HG03060 (cell line): ENCODE measurements around the gene GSG1L.
"Not testable (repeated sequence)": the region's sequence is repeated elsewhere in the genome, so short reads cannot be mapped to it uniquely, and the experiment has no call there.

ENCODE experiments used
- ATAC-seq: cut with Tn5 transposase; IDR thresholded peaks from one replicate; pipeline ENCODE4 v1.9.1; 2021; ENCODE audit warnings: low read depth, moderate number of reproducible peaks; ENCODE audit not compliant: unreplicated experiment

GSG1L gene

GRCh38 chr16:27985981-27986380 is 77.5 kb downstream of the GSG1L start:
- ATAC-seq: no peak

- ATAC-seq: no peak
Observed at GRCh38 chr16:27984121-27984520, 79.4 kb downstream of the GSG1L start.

GRCh38 chr16:27983244-27983643 is 80.3 kb downstream of the GSG1L start:
- no peak for ATAC-seq

- ATAC-seq: no peak
Observed at GRCh38 chr16:27982184-27982583, 81.3 kb downstream of the GSG1L start.

- no peak for ATAC-seq
Observed at GRCh38 chr16:27980919-27981700, 82.4 kb downstream of the GSG1L start.

GRCh38 chr16:27980076-27980775 is 83.3 kb downstream of the GSG1L start:
- ATAC-seq: no peak

GRCh38 chr16:27979668-27980067 is 83.8 kb downstream of the GSG1L start:
- not testable (repeated sequence) for ATAC-seq

- ATAC-seq: no peak
Observed at GRCh38 chr16:27978876-27979275, 84.6 kb downstream of the GSG1L start.

GRCh38 chr16:27977966-27978365 is 85.5 kb downstream of the GSG1L start:
- no peak for ATAC-seq

- ATAC-seq: no peak
Observed at GRCh38 chr16:27976990-27977389, 86.5 kb downstream of the GSG1L start.

GRCh38 chr16:27974896-27975540 is 88.5 kb downstream of the GSG1L start:
- ATAC-seq: no peak

GRCh38 chr16:27973678-27974077 is 89.8 kb downstream of the GSG1L start:
- ATAC-seq: no peak

- ATAC-seq: no peak
Observed at GRCh38 chr16:27972500-27972899, 91.0 kb downstream of the GSG1L start.

GRCh38 chr16:27969574-27969973 is 93.9 kb downstream of the GSG1L start:
- no peak for ATAC-seq

GRCh38 chr16:27967169-27967568 is 96.3 kb downstream of the GSG1L start:
- ATAC-seq: no peak

- no peak for ATAC-seq
Observed at GRCh38 chr16:27966756-27967155, 96.8 kb downstream of the GSG1L start.

GRCh38 chr16:27965801-27966200 is 97.7 kb downstream of the GSG1L start:
- no peak for ATAC-seq

GRCh38 chr16:27963471-27963965 is 100.0 kb downstream of the GSG1L start:
- ATAC-seq: no peak

GRCh38 chr16:27962197-27962596 is 101.3 kb downstream of the GSG1L start:
- ATAC-seq: no peak

GRCh38 chr16:27961296-27961620 is 102.3 kb downstream of the GSG1L start:
- ATAC-seq: no peak

- no peak for ATAC-seq
Observed at GRCh38 chr16:27960619-27961295, 102.8 kb downstream of the GSG1L start.
